Thyroid gland (tissue), 4 donors: Measurements from ENCODE around the gene RHBDD1. TPM values are rescaled to one million over a fixed set of nuclear protein-coding genes. Genes with fewer than 3 reads are reported as not detected.
"Not testable (repeated sequence)": the region's sequence is repeated elsewhere in the genome, so short reads cannot be mapped to it uniquely, and the experiment has no call there.

Experiments
- DNase-seq, 2 donors: peaks; one replicate each; pipeline ENCODE4 v3.0.0-alpha.2; 2019
- H3K27ac ChIP-seq, 3 donors: fragments of 200-600 bp; sonication (generic); 1 replicate in 2 of 3; 2 replicates in 1 of 3; pipeline ENCODE4 v1.5.1; 2016 to 2019; ENCODE audit warnings: mild to moderate bottlenecking in 1 of 3, moderate library complexity in 1 of 3
- H3K27me3 ChIP-seq: fragments of 200-600 bp; sonication (generic); one replicate; pipeline ENCODE4 v1.5.1; 2019
- H3K36me3 ChIP-seq, 2 donors: fragments of 200-600 bp; sonication (generic); one replicate each; pipeline ENCODE4 v1.5.1; 2016 to 2019
- H3K4me1 ChIP-seq, 2 donors: fragments of 200-600 bp; sonication (generic); one replicate each; pipeline ENCODE4 v1.5.1; 2017 to 2019
- H3K4me3 ChIP-seq, 3 donors: fragments of 200-600 bp; sonication (generic); replicated peaks in 1 of 3; 1 replicate in 2 of 3; 2 replicates in 1 of 3; pipeline ENCODE4 v1.5.1; 2016; ENCODE audit warnings: mild to moderate bottlenecking in 1 of 3
- H3K9me3 ChIP-seq: fragments of 200-600 bp; sonication (generic); one replicate; pipeline ENCODE4 v1.5.1; 2017
- POLR2A ChIP-seq, 2 donors: fragments of 450-650 bp; IDR thresholded peaks; one replicate each; pipeline ENCODE4 v1.6.1; 2017; ENCODE audit warnings: antibody characterized with exemption in 2 of 2, mild to moderate bottlenecking in 2 of 2, moderate library complexity in 1 of 2
- WGBS, 2 donors: methylation state at CpG; one replicate each; pipeline ENCODE4 v1.1.5; 2017; 5-methylcytosine and 5-hydroxymethylcytosine counted together
- intact Hi-C: fragments of 100-400 bp; cut with DNase I; formaldehyde crosslinking; loops from one replicate; pipeline ENCODE4 v1.15.1; 2023
- total RNA-seq, 4 donors: library from RNA; depleted of rRNA; stranded (reverse); fragments of >200 nt; gene quantifications; one replicate each; pipeline ENCODE4 v1.2.3, GENCODE V29; 2016
- TF ChIP-seq, protein P1 (sequence below), 6 experiments: fragments of 200-600 bp in 3 of 6; fragments of 450-650 bp in 3 of 6; sonication (generic) in 3 of 6; IDR thresholded peaks; one replicate each; pipeline ENCODE4 v1.5.1; 2016 to 2019; ENCODE audit warnings: antibody characterized with exemption in 6 of 6, mild to moderate bottlenecking in 2 of 6, inconsistent platforms in 1 of 6, moderate library complexity in 1 of 6

RHBDD1 gene
- total RNA-seq, 4 donors from 2014 or later = 17.2 to 36.5 (median 26.2) TPM

GRCh38 chr2:226839951-226840350 is 4.1 kb downstream of the RHBDD1 start:
- DNase-seq = no peak
- Histone ChIP-seq H3K27me3 (no peaks in the 10 kb centered on the region), H3K27ac (no peak overlapping the region), H3K36me3 (no peaks in the 10 kb centered on the region), H3K4me3 (no peak overlapping the region), H3K4me1 (peaks cover 14 to 18% of the 10 kb centered on the region in 2 donors), H3K9me3 (no peaks in the 10 kb centered on the region)
- WGBS, 2 donors = 97 to 100% methylated on average over 2 of the region's 2 CpGs
- TF ChIP-seq, protein P1, sequence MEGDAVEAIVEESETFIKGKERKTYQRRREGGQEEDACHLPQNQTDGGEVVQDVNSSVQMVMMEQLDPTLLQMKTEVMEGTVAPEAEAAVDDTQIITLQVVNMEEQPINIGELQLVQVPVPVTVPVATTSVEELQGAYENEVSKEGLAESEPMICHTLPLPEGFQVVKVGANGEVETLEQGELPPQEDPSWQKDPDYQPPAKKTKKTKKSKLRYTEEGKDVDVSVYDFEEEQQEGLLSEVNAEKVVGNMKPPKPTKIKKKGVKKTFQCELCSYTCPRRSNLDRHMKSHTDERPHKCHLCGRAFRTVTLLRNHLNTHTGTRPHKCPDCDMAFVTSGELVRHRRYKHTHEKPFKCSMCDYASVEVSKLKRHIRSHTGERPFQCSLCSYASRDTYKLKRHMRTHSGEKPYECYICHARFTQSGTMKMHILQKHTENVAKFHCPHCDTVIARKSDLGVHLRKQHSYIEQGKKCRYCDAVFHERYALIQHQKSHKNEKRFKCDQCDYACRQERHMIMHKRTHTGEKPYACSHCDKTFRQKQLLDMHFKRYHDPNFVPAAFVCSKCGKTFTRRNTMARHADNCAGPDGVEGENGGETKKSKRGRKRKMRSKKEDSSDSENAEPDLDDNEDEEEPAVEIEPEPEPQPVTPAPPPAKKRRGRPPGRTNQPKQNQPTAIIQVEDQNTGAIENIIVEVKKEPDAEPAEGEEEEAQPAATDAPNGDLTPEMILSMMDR (IDR thresholded peaks at IDR 0.05) = no peak
- TF ChIP-seq POLR2A (IDR thresholded peaks at IDR 0.05) = no peak
- intact Hi-C loops = no loop called here

DNA sequence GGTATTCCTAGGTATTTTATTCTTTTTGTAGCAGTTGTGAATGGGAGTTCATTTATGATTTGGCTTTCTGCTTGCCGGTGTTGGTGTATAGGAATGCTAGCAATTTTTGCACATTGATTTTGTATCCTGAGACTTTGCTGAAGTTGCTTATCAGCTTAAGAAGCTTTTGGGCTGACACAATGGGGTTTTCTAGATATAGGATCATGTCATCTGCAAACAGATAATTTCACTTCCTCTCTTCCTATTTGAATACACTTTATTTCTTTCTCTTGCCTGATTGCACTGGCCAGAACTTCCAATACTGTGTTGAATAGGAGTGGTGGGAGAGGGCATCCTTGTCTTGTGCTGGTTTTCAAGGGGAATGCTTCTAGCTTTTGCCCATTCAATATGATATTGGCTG is 7.1 kb downstream of the RHBDD1 start:
- H3K4me1 ChIP-seq, H3K27ac ChIP-seq, H3K9me3 ChIP-seq, DNase-seq, H3K27me3 ChIP-seq, H3K4me3 ChIP-seq, H3K36me3 ChIP-seq, intact Hi-C loops: not testable (repeated sequence)
- WGBS, 2 donors = 95 to 100% methylated on average over 1 of the region's 1 CpG

GRCh38 chr2:226845386-226846116 is 9.7 kb downstream of the RHBDD1 start:
- no peak overlapping the region for H3K4me3 ChIP-seq

GRCh38 chr2:226847090-226847489 is 11.2 kb downstream of the RHBDD1 start:
- DNase-seq = no peak
- no peaks in the 10 kb centered on the region for H3K27me3 ChIP-seq
- no peaks in the 10 kb centered on the region for H3K36me3 ChIP-seq
- H3K27ac ChIP-seq = no peak overlapping the region
- no peak overlapping the region for H3K4me3 ChIP-seq
- no peaks in the 10 kb centered on the region for H3K9me3 ChIP-seq
- no peaks in the 10 kb centered on the region for H3K4me1 ChIP-seq
- 94 to 97% methylated on average over 1 of the region's 1 CpG for WGBS, 2 donors
- TF ChIP-seq, protein P1 (IDR thresholded peaks at IDR 0.05) = no peak
- TF ChIP-seq POLR2A (IDR thresholded peaks at IDR 0.05) = no peak
- intact Hi-C loops = no loop called here

More at GRCh38 chr2:226845386-226846116, 9.7 kb downstream of the RHBDD1 start:
- no peak for DNase-seq
- Histone ChIP-seq H3K36me3 (no peaks in the 10 kb centered on the region), H3K27me3 (no peaks in the 10 kb centered on the region), H3K27ac (no peak overlapping the region), H3K4me1 (no peaks in the 10 kb centered on the region), H3K9me3 (no peaks in the 10 kb centered on the region)
- 93 to 96% methylated on average over 3 of the region's 3 CpGs for WGBS, 2 donors
- TF ChIP-seq, protein P1 (IDR thresholded peaks at IDR 0.05) = no peak
- no peak for TF ChIP-seq POLR2A (IDR thresholded peaks at IDR 0.05)
- intact Hi-C loops = no loop called here

DNA sequence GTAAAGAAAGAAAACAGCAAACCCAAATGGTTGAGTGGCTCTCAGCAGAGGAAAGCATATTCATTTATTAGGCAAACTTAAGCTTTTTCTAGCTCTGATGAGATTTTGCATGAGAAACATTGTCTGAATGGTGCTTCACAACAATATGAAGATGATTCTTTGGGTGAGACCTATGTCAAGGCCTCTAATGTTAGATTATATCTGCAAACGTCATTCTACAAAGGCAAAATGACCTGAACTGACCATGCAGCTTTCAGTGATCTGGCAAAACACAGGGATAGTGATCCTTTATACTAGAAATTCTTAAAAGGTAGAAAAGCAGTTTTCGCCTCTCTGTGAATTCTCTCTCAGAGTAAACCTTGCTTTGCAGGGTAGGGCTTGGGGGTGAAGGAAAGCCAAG is 11.7 kb downstream of the RHBDD1 start:
- 92 to 96% methylated on average over 2 of the region's 2 CpGs for WGBS, 2 donors
- DNase-seq = no peak
- H3K36me3 ChIP-seq = no peaks in the 10 kb centered on the region
- H3K4me3 ChIP-seq = no peak overlapping the region
- H3K27ac ChIP-seq = no peak overlapping the region
- TF ChIP-seq, protein P1 (IDR thresholded peaks at IDR 0.05) = no peak
- no peak for TF ChIP-seq POLR2A (IDR thresholded peaks at IDR 0.05)
- no peaks in the 10 kb centered on the region for H3K9me3 ChIP-seq
- no peaks in the 10 kb centered on the region for H3K27me3 ChIP-seq
- intact Hi-C loops = no loop called here
- H3K4me1 ChIP-seq = no peaks in the 10 kb centered on the region
